ENCODE results near the gene HSPBAP1.

DNA sequence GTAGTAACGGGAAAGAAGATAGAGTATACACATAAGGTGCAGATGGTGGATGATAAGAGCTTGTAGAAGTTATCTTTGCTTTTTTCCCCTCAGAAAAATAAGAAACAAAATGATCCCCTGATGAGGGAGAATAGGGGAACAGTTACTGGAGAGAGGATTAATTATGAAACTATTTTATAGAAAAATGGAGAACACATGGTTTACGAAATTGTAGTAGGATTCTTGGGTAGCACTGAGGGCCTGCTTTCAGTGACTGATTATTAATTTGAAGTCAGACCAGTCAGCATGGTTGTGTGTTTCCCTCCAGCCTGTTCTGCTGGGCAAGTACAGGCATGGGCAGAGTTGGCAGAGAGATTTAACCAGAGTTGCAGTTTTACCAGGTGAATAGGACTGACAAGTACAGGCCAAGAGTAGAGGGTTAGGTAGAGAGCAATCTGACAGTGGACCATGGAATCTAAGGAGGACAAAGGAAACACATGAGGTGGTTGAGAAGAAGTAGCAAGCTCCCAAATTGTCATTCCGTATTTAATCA is 7.1 kb upstream of the HSPBAP1 start:
- TF ChIP-seq, protein P1, sequence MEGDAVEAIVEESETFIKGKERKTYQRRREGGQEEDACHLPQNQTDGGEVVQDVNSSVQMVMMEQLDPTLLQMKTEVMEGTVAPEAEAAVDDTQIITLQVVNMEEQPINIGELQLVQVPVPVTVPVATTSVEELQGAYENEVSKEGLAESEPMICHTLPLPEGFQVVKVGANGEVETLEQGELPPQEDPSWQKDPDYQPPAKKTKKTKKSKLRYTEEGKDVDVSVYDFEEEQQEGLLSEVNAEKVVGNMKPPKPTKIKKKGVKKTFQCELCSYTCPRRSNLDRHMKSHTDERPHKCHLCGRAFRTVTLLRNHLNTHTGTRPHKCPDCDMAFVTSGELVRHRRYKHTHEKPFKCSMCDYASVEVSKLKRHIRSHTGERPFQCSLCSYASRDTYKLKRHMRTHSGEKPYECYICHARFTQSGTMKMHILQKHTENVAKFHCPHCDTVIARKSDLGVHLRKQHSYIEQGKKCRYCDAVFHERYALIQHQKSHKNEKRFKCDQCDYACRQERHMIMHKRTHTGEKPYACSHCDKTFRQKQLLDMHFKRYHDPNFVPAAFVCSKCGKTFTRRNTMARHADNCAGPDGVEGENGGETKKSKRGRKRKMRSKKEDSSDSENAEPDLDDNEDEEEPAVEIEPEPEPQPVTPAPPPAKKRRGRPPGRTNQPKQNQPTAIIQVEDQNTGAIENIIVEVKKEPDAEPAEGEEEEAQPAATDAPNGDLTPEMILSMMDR (conservative IDR thresholded peaks at IDR 0.05; ENCODE audit: low read depth, low read length), result no peak
- no peak for TF ChIP-seq EZH2 (IDR thresholded peaks at IDR 0.05; ENCODE audit: borderline replicate concordance, low read depth, low read length, poor library complexity, severe bottlenecking)
